Renal cortical epithelial cell (primary cell): Measurements from ENCODE around the gene AK8. TPM values are rescaled to one million over a fixed set of nuclear protein-coding genes. Genes with fewer than 3 reads are reported as not detected.

ENCODE experiments used
- DNase-seq: peaks from one replicate; pipeline ENCODE4 v3.0.0-alpha.2; 2011; ENCODE audit warnings: low read depth
- total RNA-seq: library from RNA; depleted of rRNA; stranded (reverse); fragments of >200 nt; gene quantifications from 2 replicates; pipeline ENCODE4 v1.2.3, GENCODE V29; 2014

Gene AK8
- total RNA-seq, 1 donor from 2014 or later, result 2.3 TPM

GRCh38 chr9:132825430-132825829 is 52.7 kb downstream of the AK8 start:
- no peak for DNase-seq

GRCh38 chr9:132824951-132825350 is 53.1 kb downstream of the AK8 start:
- no peak for DNase-seq

- DNase-seq, result no peak
Observed at GRCh38 chr9:132824151-132824550, 53.9 kb downstream of the AK8 start.

- no peak for DNase-seq
Observed at GRCh38 chr9:132823370-132824145, 54.5 kb downstream of the AK8 start.

GRCh38 chr9:132820169-132820944 is 57.7 kb downstream of the AK8 start:
- no peak for DNase-seq

- DNase-seq, result no peak
Observed at GRCh38 chr9:132818588-132818987, 59.5 kb downstream of the AK8 start.

GRCh38 chr9:132814937-132815336 is 63.1 kb downstream of the AK8 start:
- DNase-seq, result no peak

- no peak for DNase-seq
Observed at GRCh38 chr9:132813115-132813771, 64.8 kb downstream of the AK8 start.

- DNase-seq, result no peak
Observed at GRCh38 chr9:132811985-132812384, 66.1 kb downstream of the AK8 start.

- DNase-seq, result no peak
Observed at GRCh38 chr9:132810314-132810713, 67.8 kb downstream of the AK8 start.

GRCh38 chr9:132809677-132810271 is 68.3 kb downstream of the AK8 start:
- DNase-seq, result no peak

- no peak for DNase-seq
Observed at GRCh38 chr9:132808645-132809044, 69.4 kb downstream of the AK8 start.

GRCh38 chr9:132806723-132807421 is 71.2 kb downstream of the AK8 start:
- DNase-seq, result peak; percentile 11

- no peak for DNase-seq
Observed at GRCh38 chr9:132806306-132806705, 71.8 kb downstream of the AK8 start.

GRCh38 chr9:132804576-132805295 is 73.3 kb downstream of the AK8 start:
- peak; percentile 11 for DNase-seq

GRCh38 chr9:132802121-132802795 is 75.8 kb downstream of the AK8 start:
- DNase-seq, result no peak

- DNase-seq, result no peak
Observed at GRCh38 chr9:132801659-132802058, 76.4 kb downstream of the AK8 start.

- DNase-seq, result peak; percentile 59
Observed at GRCh38 chr9:132800038-132800648, 77.9 kb downstream of the AK8 start.

- no peak for DNase-seq
Observed at GRCh38 chr9:132798817-132799790, 79.0 kb downstream of the AK8 start.
